Esophagus muscularis mucosa (tissue), 3 donors: ENCODE data around the gene SRSF3.

Experiments used
- CTCF ChIP-seq, 3 experiments: fragments of 200-600 bp in 2 of 3; fragments of 450-650 bp in 1 of 3; sonication (generic) in 2 of 3; IDR thresholded peaks; one replicate each; pipeline ENCODE4 v1.5.1; 2017 to 2019; ENCODE audit warnings: antibody characterized with exemption in 3 of 3, mild to moderate bottlenecking in 2 of 3, moderate library complexity in 1 of 3
- POLR2A ChIP-seq: fragments of 450-650 bp; IDR thresholded peaks from one replicate; pipeline ENCODE4 v1.6.1; 2017; ENCODE audit warnings: antibody characterized with exemption, moderate library complexity, mild to moderate bottlenecking, low read depth

GRCh38 chr6:36649086-36649485, 54.9 kb downstream of the SRSF3 start:
- TF ChIP-seq CTCF (IDR thresholded peaks at IDR 0.05) (no peak), POLR2A (no peak)
